ENCODE measurements around the gene VWC2. TPM values are rescaled to one million over a fixed set of nuclear protein-coding genes. Genes with fewer than 3 reads are reported as not detected.

Gene VWC2
- polyA plus RNA-seq, 2 donors: 0.02 to 0.06 TPM

DNA sequence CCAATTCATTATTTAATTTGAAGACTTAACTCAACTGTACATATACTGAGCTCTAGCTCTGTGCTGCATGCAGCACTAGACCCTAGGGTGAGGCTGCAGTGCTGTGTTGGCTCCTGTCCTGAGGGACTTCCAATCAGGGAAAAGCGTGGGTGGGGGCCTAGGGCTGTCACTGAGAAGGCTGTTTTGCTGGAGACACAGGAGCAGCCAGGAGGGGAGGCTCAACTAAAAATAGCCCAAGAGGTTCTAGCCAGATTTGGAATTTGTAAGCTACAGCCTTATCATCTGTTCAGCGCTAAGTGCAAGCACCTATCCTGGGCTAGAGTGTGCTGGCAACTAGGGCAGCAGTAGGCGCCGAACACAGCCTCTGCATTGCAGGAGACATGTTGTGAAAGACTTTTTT lies 121.1 kb downstream of the VWC2 start:
- 90 to 94% methylated on average over 4 of the region's 4 CpGs for WGBS, 2 donors
- H3K36me3 ChIP-seq (ENCODE audit: control insufficient read depth in 2 of 2, insufficient read depth in 2 of 2, low read length in 1 of 2): no peaks in the 10 kb centered on the region
- H3K4me1 ChIP-seq (ENCODE audit: control insufficient read depth in 2 of 2, insufficient read depth in 2 of 2, low read length in 1 of 2): no peaks in the 10 kb centered on the region
- H3K27ac ChIP-seq (ENCODE audit: low read depth in 2 of 2, low read length in 1 of 2): no peak overlapping the region
- H3K4me3 ChIP-seq (ENCODE audit: low read depth in 1 of 2, low read length in 2 of 2): no peak overlapping the region
- no peaks in the 10 kb centered on the region for H3K9me3 ChIP-seq (ENCODE audit: control insufficient read depth in 2 of 2, insufficient read depth in 1 of 2, low read depth in 1 of 2, low read length in 1 of 2)
- no peaks in the 10 kb centered on the region for H3K27me3 ChIP-seq (ENCODE audit: control insufficient read depth in 1 of 2, insufficient read depth in 2 of 2, low read length in 2 of 2)

DNA sequence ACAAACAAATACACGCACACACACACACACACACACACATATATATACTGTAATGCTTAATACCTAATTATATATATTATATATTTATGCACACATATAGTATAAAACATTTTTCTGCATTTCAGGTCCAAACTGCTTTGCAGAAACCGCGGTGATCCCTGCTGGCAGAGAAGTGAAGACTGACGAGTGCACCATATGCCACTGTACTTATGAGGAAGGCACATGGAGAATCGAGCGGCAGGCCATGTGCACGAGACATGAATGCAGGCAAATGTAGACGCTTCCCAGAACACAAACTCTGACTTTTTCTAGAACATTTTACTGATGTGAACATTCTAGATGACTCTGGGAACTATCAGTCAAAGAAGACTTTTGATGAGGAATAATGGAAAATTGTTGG lies 138.5 kb downstream of the VWC2 start:
- H3K4me3 ChIP-seq (ENCODE audit: low read depth in 1 of 2, low read length in 2 of 2): no peak overlapping the region
- WGBS, 2 donors: 87 to 88% methylated on average over 8 of the region's 8 CpGs
- H3K27me3 ChIP-seq (ENCODE audit: control insufficient read depth in 1 of 2, insufficient read depth in 2 of 2, low read length in 2 of 2): no peaks in the 10 kb centered on the region
- H3K36me3 ChIP-seq (ENCODE audit: control insufficient read depth in 2 of 2, insufficient read depth in 2 of 2, low read length in 1 of 2): no peaks in the 10 kb centered on the region
- no peak overlapping the region for H3K27ac ChIP-seq (ENCODE audit: low read depth in 2 of 2, low read length in 1 of 2)
- no peaks in the 10 kb centered on the region for H3K9me3 ChIP-seq (ENCODE audit: control insufficient read depth in 2 of 2, insufficient read depth in 1 of 2, low read depth in 1 of 2, low read length in 1 of 2)
- no peaks in the 10 kb centered on the region for H3K4me1 ChIP-seq (ENCODE audit: control insufficient read depth in 2 of 2, insufficient read depth in 2 of 2, low read length in 1 of 2)

DNA sequence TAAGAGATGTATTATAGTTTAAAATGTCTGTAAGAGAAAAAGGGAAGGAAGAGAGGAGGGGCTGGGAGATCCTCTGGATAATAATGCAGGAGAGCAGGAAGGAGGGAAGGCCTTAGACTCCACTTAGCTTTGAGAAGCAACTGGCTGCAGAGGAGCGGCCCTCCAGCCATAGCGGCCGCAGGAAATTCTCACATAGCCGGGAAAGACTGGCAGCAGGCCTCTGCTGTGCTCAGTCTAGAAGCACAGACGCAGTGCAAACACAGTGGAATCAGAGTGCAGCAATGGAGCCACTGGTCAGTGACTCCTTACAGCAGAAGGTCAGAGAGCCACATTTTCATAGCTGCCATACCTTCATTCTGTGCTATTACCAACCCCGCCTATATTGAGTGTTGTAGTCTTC lies 153.3 kb downstream of the VWC2 start:
- no peaks in the 10 kb centered on the region for H3K36me3 ChIP-seq (ENCODE audit: control insufficient read depth in 2 of 2, insufficient read depth in 2 of 2, low read length in 1 of 2)
- H3K27ac ChIP-seq (ENCODE audit: low read depth in 2 of 2, low read length in 1 of 2): no peak overlapping the region
- no peaks in the 10 kb centered on the region for H3K4me1 ChIP-seq (ENCODE audit: control insufficient read depth in 2 of 2, insufficient read depth in 2 of 2, low read length in 1 of 2)
- no peaks in the 10 kb centered on the region for H3K27me3 ChIP-seq (ENCODE audit: control insufficient read depth in 1 of 2, insufficient read depth in 2 of 2, low read length in 2 of 2)
- no peak overlapping the region for H3K4me3 ChIP-seq (ENCODE audit: low read depth in 1 of 2, low read length in 2 of 2)
- peaks cover 0 to 1% of the 10 kb centered on the region in 2 donors for H3K9me3 ChIP-seq (ENCODE audit: control insufficient read depth in 2 of 2, insufficient read depth in 1 of 2, low read depth in 1 of 2, low read length in 1 of 2)
- 87 to 90% methylated on average over 6 of the region's 6 CpGs for WGBS, 2 donors

DNA sequence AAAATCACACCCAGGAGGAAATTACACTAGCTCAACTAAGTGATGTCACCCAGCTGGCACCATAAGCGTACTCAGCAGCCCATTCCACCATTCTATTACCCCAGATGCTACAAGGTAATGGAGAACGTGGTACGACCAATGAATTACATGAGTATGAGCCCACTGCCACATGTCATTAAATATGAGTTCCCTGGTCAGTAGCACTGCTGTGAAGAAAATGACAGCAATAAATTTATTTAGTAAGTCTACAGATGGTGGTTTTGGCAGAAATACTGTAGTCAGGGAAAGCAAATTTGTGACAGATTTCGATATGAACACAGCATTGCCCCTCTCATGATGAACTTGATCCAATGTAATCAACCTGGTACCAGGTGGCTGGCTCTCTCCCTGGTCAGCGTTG lies 154.2 kb downstream of the VWC2 start:
- no peaks in the 10 kb centered on the region for H3K36me3 ChIP-seq (ENCODE audit: control insufficient read depth in 2 of 2, insufficient read depth in 2 of 2, low read length in 1 of 2)
- no peak overlapping the region for H3K27ac ChIP-seq (ENCODE audit: low read depth in 2 of 2, low read length in 1 of 2)
- WGBS, 2 donors: 84 to 85% methylated on average over 5 of the region's 5 CpGs
- H3K4me3 ChIP-seq (ENCODE audit: low read depth in 1 of 2, low read length in 2 of 2): no peak overlapping the region
- H3K27me3 ChIP-seq (ENCODE audit: control insufficient read depth in 1 of 2, insufficient read depth in 2 of 2, low read length in 2 of 2): no peaks in the 10 kb centered on the region
- H3K4me1 ChIP-seq (ENCODE audit: control insufficient read depth in 2 of 2, insufficient read depth in 2 of 2, low read length in 1 of 2): no peaks in the 10 kb centered on the region
- peaks cover 3 to 5% of the 10 kb centered on the region in 2 donors for H3K9me3 ChIP-seq (ENCODE audit: control insufficient read depth in 2 of 2, insufficient read depth in 1 of 2, low read depth in 1 of 2, low read length in 1 of 2)

DNA sequence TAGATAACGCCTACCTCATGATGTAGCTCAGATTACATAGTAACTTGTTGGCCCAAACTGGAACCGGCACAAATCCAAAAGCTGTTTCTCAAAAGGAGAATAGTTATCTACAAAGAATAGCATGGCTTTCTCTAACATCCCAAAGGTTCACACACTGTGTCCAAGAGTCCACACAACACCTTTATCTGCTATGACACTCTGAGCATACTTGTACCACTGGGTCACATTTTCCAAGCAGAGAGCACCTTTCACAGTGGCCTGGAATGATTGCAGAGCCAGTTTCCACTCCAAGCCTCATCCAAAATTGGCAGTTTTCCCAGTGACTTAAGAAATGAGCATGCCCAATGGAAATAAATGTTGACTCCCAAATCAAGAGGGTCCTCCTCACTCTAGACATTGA lies 155.3 kb downstream of the VWC2 start:
- Histone ChIP-seq H3K36me3 (ENCODE audit: control insufficient read depth in 2 of 2, insufficient read depth in 2 of 2, low read length in 1 of 2) (no peaks in the 10 kb centered on the region), H3K4me1 (ENCODE audit: control insufficient read depth in 2 of 2, insufficient read depth in 2 of 2, low read length in 1 of 2) (no peaks in the 10 kb centered on the region), H3K4me3 (ENCODE audit: low read depth in 1 of 2, low read length in 2 of 2) (no peak overlapping the region), H3K27ac (ENCODE audit: low read depth in 2 of 2, low read length in 1 of 2) (no peak overlapping the region), H3K9me3 (ENCODE audit: control insufficient read depth in 2 of 2, insufficient read depth in 1 of 2, low read depth in 1 of 2, low read length in 1 of 2) (peaks cover 3 to 7% of the 10 kb centered on the region in 2 donors), H3K27me3 (ENCODE audit: control insufficient read depth in 1 of 2, insufficient read depth in 2 of 2, low read length in 2 of 2) (no peaks in the 10 kb centered on the region)
- 92% methylated on average over 2 of the region's 2 CpGs for WGBS, 2 donors

DNA sequence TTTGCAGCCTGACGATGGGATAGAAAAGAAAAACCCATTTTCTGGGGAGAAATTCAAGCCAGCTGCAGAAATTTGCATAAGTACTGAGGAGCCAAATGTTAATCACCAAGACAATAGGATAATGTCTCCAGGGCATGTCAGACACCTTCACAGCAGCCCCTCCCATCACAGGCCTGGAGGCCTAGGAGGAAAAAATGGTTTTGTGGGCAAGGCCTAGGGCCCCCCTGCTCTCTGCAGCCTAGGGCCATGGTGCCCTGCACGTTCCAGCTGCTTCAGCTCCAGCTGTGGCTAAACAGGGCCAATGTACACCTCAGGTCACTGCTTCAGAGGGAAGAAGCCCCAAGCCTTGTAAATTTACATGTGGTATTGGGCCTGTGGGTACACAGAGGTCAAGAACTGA lies 158.2 kb downstream of the VWC2 start:
- WGBS, 2 donors: 79 to 80% methylated on average over 2 of the region's 2 CpGs
- Histone ChIP-seq H3K27me3 (ENCODE audit: control insufficient read depth in 1 of 2, insufficient read depth in 2 of 2, low read length in 2 of 2) (no peaks in the 10 kb centered on the region), H3K4me3 (ENCODE audit: low read depth in 1 of 2, low read length in 2 of 2) (no peak overlapping the region), H3K27ac (ENCODE audit: low read depth in 2 of 2, low read length in 1 of 2) (no peak overlapping the region), H3K4me1 (ENCODE audit: control insufficient read depth in 2 of 2, insufficient read depth in 2 of 2, low read length in 1 of 2) (no peaks in the 10 kb centered on the region), H3K36me3 (ENCODE audit: control insufficient read depth in 2 of 2, insufficient read depth in 2 of 2, low read length in 1 of 2) (no peaks in the 10 kb centered on the region), H3K9me3 (ENCODE audit: control insufficient read depth in 2 of 2, insufficient read depth in 1 of 2, low read depth in 1 of 2, low read length in 1 of 2) (peaks cover 3 to 7% of the 10 kb centered on the region in 2 donors)

DNA sequence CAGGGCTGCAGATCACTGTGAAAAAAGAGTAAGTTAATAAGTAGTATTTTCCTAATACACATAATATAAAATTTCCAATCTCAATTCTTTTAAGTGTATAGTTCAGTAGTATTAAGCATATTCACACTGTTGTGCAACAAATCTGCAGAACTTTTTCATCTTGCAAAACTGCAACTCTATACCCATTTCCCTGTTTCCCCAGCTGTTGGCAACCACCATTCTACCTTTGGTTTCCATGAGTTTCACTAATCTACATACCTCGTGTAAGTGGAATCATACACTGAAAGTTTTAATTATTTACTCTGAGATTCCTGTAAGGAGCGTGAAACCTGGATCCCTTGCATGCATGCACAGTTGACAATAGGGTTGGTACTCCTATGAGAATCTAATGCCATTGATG lies 164.2 kb downstream of the VWC2 start:
- Histone ChIP-seq H3K9me3 (ENCODE audit: control insufficient read depth in 2 of 2, insufficient read depth in 1 of 2, low read depth in 1 of 2, low read length in 1 of 2) (peaks cover 0 to 2% of the 10 kb centered on the region in 2 donors), H3K36me3 (ENCODE audit: control insufficient read depth in 2 of 2, insufficient read depth in 2 of 2, low read length in 1 of 2) (no peaks in the 10 kb centered on the region), H3K4me3 (ENCODE audit: low read depth in 1 of 2, low read length in 2 of 2) (no peak overlapping the region), H3K4me1 (ENCODE audit: control insufficient read depth in 2 of 2, insufficient read depth in 2 of 2, low read length in 1 of 2) (no peaks in the 10 kb centered on the region), H3K27me3 (ENCODE audit: control insufficient read depth in 1 of 2, insufficient read depth in 2 of 2, low read length in 2 of 2) (no peaks in the 10 kb centered on the region), H3K27ac (ENCODE audit: low read depth in 2 of 2, low read length in 1 of 2) (no peak overlapping the region)
- WGBS, 2 donors: 78 to 80% methylated on average over 2 of the region's 2 CpGs
